SK-N-SH (cell line): ENCODE results near the gene SYNGR2.

ENCODE experiments used
- CTCF ChIP-seq: fragments of 200-600 bp; sonication (generic); IDR thresholded peaks from 2 replicates; pipeline ENCODE4 v1.6.1; 2017; ENCODE audit warnings: antibody characterized with exemption, mild to moderate bottlenecking, moderate library complexity
- GABPA ChIP-seq: IDR thresholded peaks from 2 replicates; pipeline ENCODE4 v1.4.0; 2012; ENCODE audit warnings: low read depth, mild to moderate bottlenecking
- MAX ChIP-seq: IDR thresholded peaks from 2 replicates; pipeline ENCODE4 v1.4.0; 2012; ENCODE audit warnings: low read depth
- MXI1 ChIP-seq: IDR thresholded peaks from 2 replicates; pipeline ENCODE4 v1.6.1; 2012; ENCODE audit warnings: mild to moderate bottlenecking, low read depth, low read length, improper control_type of control experiment
- NRF1 ChIP-seq: IDR thresholded peaks from 2 replicates; pipeline ENCODE4 v1.6.1; 2012; ENCODE audit warnings: low read depth, mild to moderate bottlenecking, low read length
- TCF12 ChIP-seq: IDR thresholded peaks from 2 replicates; pipeline ENCODE4 v1.4.0; 2012
- YY1 ChIP-seq: IDR thresholded peaks from 2 replicates; pipeline ENCODE4 v1.4.0; 2012; ENCODE audit warnings: low read depth, mild to moderate bottlenecking

GRCh38 chr17:78127888-78128550 is 40.4 kb upstream of the SYNGR2 start:
- TF ChIP-seq CTCF (no peak), NRF1 (no peak), TCF12 (no peak), MAX (no peak), GABPA (no peak), YY1 (no peak), MXI1 (no peak)
